GM10266 (cell line): ENCODE results near the gene NCOA7.

ENCODE experiments used
- DNase-seq: peaks from one replicate; pipeline ENCODE4 v3.0.0; 2012; ENCODE audit errors: extremely low spot score
- CTCF ChIP-seq: IDR thresholded peaks from 2 replicates; pipeline ENCODE4 v1.5.1; 2012; ENCODE audit warnings: mild to moderate bottlenecking, low read depth; ENCODE audit not compliant: control insufficient read depth, insufficient read depth; ENCODE audit errors: missing control alignments

Gene NCOA7

DNA sequence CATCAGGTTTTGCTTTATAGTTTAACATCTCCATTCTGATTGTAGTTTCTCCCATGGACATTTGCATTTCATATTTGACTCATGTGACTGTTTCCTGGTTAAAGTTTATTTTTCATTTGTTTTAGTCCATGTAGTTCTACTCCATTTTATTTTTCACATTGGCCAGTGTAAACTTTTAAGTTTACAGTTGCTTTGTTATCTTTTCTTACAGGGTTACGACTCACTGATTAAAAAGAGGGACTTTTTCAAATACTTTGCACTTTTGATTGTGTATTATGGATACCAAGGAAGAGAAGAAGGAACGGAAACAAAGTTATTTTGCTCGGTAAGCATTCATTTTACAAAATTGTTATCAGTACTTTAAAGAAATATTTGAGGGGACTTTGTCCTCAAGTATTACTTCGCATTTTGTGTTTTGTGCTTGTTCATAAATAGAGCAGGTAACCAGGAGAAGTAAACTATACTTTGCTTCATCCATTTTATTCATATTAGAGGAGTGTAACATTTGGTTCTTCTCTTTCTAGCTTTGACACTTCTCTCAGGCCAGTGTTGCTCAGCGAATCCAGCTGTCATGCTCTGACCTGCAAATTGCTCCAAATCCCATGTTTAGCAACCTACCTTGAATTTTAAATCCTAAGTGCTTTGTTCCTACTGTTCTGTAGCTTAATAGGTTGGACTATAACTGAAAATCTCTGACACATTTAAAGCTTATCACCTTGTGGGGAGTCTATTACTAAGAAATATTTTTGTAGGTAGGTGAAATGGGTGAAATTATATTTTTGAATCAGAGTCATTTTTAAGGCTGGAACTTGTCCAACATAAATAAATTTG, 24.5 kb downstream of the NCOA7 start:
- no peak for TF ChIP-seq CTCF
- DNase-seq: no peak

DNA sequence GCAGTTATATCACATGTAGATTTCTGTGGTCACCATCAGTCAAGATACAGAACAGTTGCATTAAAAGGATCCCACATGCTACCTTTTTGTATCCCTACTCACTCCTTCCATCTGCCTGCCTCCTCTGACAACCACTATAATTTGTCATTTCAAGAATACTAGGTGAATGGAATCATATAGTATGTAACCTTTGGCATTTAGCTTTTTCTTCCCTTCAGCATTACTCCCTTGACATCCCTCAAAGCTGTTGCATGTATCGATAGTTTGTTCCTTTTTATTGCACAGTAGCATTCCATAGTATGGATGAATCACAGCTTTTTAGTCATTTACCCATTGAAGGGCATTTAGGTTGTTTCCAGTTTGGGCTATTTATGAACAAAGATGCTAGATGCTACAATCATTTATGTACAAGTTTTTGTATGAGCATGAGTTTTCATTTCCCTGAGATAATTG, 26.1 kb downstream of the NCOA7 start:
- no peak for TF ChIP-seq CTCF
- no peak for DNase-seq

- TF ChIP-seq CTCF: no peak
- DNase-seq: no peak
These were observed 27.5 kb downstream of the NCOA7 start for GRCh38 chr6:125818225-125818657.

- no peak for DNase-seq
- no peak for TF ChIP-seq CTCF
These were observed 28.1 kb downstream of the NCOA7 start for GRCh38 chr6:125818772-125819260.

DNA sequence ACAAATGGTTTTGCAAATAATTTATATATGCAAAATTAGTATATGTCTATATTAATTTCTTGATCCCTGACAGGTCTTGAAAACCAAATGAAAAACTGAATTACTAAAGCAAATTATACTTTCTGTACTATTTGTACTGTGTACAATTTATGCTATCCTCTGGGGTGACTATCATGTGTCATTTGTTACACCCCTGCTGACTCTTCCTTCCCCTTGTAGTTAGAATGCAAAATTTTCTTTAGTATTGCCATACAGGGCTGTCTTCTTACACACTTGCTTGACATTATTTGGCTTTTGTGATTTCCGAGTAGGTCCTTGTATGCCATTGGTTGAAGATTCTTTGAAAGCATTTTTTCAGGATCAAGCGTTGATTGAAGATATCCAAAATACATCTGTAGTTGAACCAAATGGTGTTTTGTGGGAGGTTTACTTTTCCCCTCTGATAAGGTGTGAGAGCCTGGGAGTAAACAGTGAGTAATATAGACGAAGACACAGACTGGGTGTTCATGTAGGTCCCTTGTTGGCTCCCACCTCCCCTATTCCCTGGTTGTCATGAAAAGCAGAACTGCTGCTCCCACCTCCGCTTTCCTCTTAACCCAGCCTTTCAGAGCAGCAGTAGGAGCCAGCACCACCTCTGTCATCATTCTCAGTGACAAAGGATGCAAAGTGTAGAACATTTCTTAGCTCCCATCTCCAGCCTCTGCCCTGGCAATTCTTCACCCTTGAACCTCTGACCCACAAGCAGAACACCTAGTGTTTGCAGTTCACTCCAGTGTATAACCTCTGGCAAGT, 29.0 kb downstream of the NCOA7 start:
- no peak for TF ChIP-seq CTCF
- DNase-seq: no peak

GRCh38 chr6:125821825-125822281, 31.1 kb downstream of the NCOA7 start:
- no peak for TF ChIP-seq CTCF
- DNase-seq: no peak
